ENCODE results near the gene LDLRAP1.
"Not testable (repeated sequence)": the region's sequence is repeated elsewhere in the genome, so short reads cannot be mapped to it uniquely, and the experiment has no call there.

LDLRAP1 gene

GRCh38 chr1:25577134-25577920 is 33.9 kb downstream of the LDLRAP1 start:
- no peak for DNase-seq

- no peak for DNase-seq
These were observed 36.2 kb downstream of the LDLRAP1 start for GRCh38 chr1:25579292-25580252.

- no peak for DNase-seq
These were observed 37.5 kb downstream of the LDLRAP1 start for GRCh38 chr1:25580927-25581326.

GRCh38 chr1:25581764-25582163 is 38.4 kb downstream of the LDLRAP1 start:
- no peak for DNase-seq

- DNase-seq = no peak
These were observed 40.3 kb downstream of the LDLRAP1 start for GRCh38 chr1:25583519-25584370.

GRCh38 chr1:25586181-25586588 is 42.8 kb downstream of the LDLRAP1 start:
- no peak for DNase-seq

GRCh38 chr1:25587290-25587689 is 43.9 kb downstream of the LDLRAP1 start:
- DNase-seq = no peak

- DNase-seq = not testable (repeated sequence)
These were observed 44.8 kb downstream of the LDLRAP1 start for GRCh38 chr1:25588224-25588623.

- not testable (repeated sequence) for DNase-seq
These were observed 45.4 kb downstream of the LDLRAP1 start for GRCh38 chr1:25588786-25589185.

- no peak for DNase-seq
These were observed 46.9 kb downstream of the LDLRAP1 start for GRCh38 chr1:25590096-25590824.

GRCh38 chr1:25593861-25594260 is 50.5 kb downstream of the LDLRAP1 start:
- DNase-seq = no peak

- no peak for DNase-seq
These were observed 51.6 kb downstream of the LDLRAP1 start for GRCh38 chr1:25594971-25595370.

- DNase-seq = not testable (repeated sequence)
These were observed 53.2 kb downstream of the LDLRAP1 start for GRCh38 chr1:25596641-25597040.

- no peak for DNase-seq
These were observed 55.5 kb downstream of the LDLRAP1 start for GRCh38 chr1:25598879-25599278.

- no peak for DNase-seq
These were observed 56.7 kb downstream of the LDLRAP1 start for GRCh38 chr1:25599969-25600610.

- not testable (repeated sequence) for DNase-seq
These were observed 57.7 kb downstream of the LDLRAP1 start for GRCh38 chr1:25600971-25601699.

- DNase-seq = not testable (repeated sequence)
These were observed 60.6 kb downstream of the LDLRAP1 start for GRCh38 chr1:25603779-25604538.

GRCh38 chr1:25607123-25607522 is 63.7 kb downstream of the LDLRAP1 start:
- DNase-seq = no peak

GRCh38 chr1:25608488-25609178 is 65.2 kb downstream of the LDLRAP1 start:
- DNase-seq = peak; percentile 79

Data from effector CD8-positive, alpha-beta T cell (primary cell).